Lower lobe of right lung (tissue), 2 donors: ENCODE results near the gene DHRSX. TPM values are rescaled to one million over a fixed set of nuclear protein-coding genes. Genes with fewer than 3 reads are reported as not detected.
"Not testable (repeated sequence)": the region's sequence is repeated elsewhere in the genome, so short reads cannot be mapped to it uniquely, and the experiment has no call there.

Experiments used
- ATAC-seq, 2 donors: fragments of 200-7000 bp; cut with Tn5 transposase; one replicate each; pipeline ENCODE4 v1.9.1; 2020 to 2022; ENCODE audit warnings: mild to moderate bottlenecking in 2 of 2, moderate library complexity in 2 of 2
- DNase-seq: peaks from one replicate; pipeline ENCODE4 v3.0.0-alpha.2; 2020
- H3K27ac ChIP-seq: fragments of 200-600 bp; one replicate; pipeline ENCODE4 v1.8.0; 2022
- H3K27me3 ChIP-seq: fragments of 200-600 bp; one replicate; pipeline ENCODE4 v1.8.0; 2022; ENCODE audit warnings: low read depth
- H3K36me3 ChIP-seq: fragments of 200-600 bp; one replicate; pipeline ENCODE4 v1.8.0; 2022; ENCODE audit warnings: mild to moderate bottlenecking
- H3K4me1 ChIP-seq: fragments of 200-600 bp; one replicate; pipeline ENCODE4 v1.8.0; 2022
- H3K4me3 ChIP-seq: fragments of 200-600 bp; one replicate; pipeline ENCODE4 v1.8.0; 2022; ENCODE audit warnings: mild to moderate bottlenecking
- H3K9me3 ChIP-seq: fragments of 200-600 bp; one replicate; pipeline ENCODE4 v1.8.0; 2022
- intact Hi-C: fragments of 100-400 bp; cut with DNase I; formaldehyde crosslinking; loops from one replicate; pipeline ENCODE4 v1.11.0; 2022
- total RNA-seq: library from RNA; stranded (reverse); fragmentation: NEBNext Ultra II Directional; extraction: Animal tissue kit (Norgen Biotek cat#: 25700); gene quantifications from one replicate; pipeline ENCODE4 v1.2.1, GENCODE V29; 2021
- TF ChIP-seq, protein P1 (sequence below): fragments of 200-600 bp; IDR thresholded peaks from one replicate; pipeline ENCODE4 v1.8.0; 2022; ENCODE audit warnings: antibody characterized with exemption, mild to moderate bottlenecking
- donor health status: DM: no; HTN: yes; CAD: no; lungs with severe emphysema.

DHRSX gene
- total RNA-seq, 1 donor from 2014 or later: 31.9 TPM

DNA sequence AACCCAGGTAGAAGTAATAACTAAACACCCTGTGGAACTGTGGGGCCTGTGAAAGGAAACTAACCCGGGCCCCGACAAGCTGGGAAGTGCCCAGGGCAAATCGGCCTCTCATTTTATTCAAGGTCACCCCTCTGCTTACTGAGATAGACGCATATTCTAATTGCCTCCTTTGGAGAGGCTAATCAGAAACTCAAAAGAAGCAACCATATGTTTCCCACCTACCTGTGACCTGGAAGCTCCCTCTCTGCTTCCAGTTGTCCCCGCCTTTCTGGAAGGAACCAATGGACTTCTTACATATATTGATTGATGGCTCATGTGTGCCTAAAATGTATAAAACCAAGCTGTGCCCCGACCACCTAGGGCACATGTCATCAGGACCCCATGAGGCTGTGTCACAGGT, 23.1 kb upstream of the DHRSX start:
- intact Hi-C loops: no loop called here
- H3K4me1 ChIP-seq: no peaks in the 10 kb centered on the region
- ATAC-seq (no peak), DNase-seq (no peak)
- no peak overlapping the region for H3K4me3 ChIP-seq
- H3K27ac ChIP-seq: no peak overlapping the region
- no peaks in the 10 kb centered on the region for H3K36me3 ChIP-seq
- no peaks in the 10 kb centered on the region for H3K27me3 ChIP-seq
- no peaks in the 10 kb centered on the region for H3K9me3 ChIP-seq
- TF ChIP-seq, protein P1, sequence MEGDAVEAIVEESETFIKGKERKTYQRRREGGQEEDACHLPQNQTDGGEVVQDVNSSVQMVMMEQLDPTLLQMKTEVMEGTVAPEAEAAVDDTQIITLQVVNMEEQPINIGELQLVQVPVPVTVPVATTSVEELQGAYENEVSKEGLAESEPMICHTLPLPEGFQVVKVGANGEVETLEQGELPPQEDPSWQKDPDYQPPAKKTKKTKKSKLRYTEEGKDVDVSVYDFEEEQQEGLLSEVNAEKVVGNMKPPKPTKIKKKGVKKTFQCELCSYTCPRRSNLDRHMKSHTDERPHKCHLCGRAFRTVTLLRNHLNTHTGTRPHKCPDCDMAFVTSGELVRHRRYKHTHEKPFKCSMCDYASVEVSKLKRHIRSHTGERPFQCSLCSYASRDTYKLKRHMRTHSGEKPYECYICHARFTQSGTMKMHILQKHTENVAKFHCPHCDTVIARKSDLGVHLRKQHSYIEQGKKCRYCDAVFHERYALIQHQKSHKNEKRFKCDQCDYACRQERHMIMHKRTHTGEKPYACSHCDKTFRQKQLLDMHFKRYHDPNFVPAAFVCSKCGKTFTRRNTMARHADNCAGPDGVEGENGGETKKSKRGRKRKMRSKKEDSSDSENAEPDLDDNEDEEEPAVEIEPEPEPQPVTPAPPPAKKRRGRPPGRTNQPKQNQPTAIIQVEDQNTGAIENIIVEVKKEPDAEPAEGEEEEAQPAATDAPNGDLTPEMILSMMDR: no peak

GRCh38 chrX:2521927-2522386, 21.2 kb upstream of the DHRSX start:
- ATAC-seq (no peak), DNase-seq (no peak)
- intact Hi-C loops: no loop called here
- no peak overlapping the region for H3K4me3 ChIP-seq
- H3K27ac ChIP-seq: no peak overlapping the region
- H3K4me1 ChIP-seq: no peaks in the 10 kb centered on the region
- TF ChIP-seq, protein P1: no peak
- no peaks in the 10 kb centered on the region for H3K27me3 ChIP-seq
- H3K9me3 ChIP-seq: no peaks in the 10 kb centered on the region
- H3K36me3 ChIP-seq: no peaks in the 10 kb centered on the region

- H3K4me1 ChIP-seq: no peaks in the 10 kb centered on the region
- TF ChIP-seq, protein P1: no peak
- DNase-seq (no peak), ATAC-seq (peak; percentile 23 to 50)
- H3K36me3 ChIP-seq: no peaks in the 10 kb centered on the region
- intact Hi-C loops: no loop called here
- H3K4me3 ChIP-seq: no peak overlapping the region
- H3K27me3 ChIP-seq: no peaks in the 10 kb centered on the region
- H3K9me3 ChIP-seq: no peaks in the 10 kb centered on the region
- no peak overlapping the region for H3K27ac ChIP-seq
Measured at GRCh38 chrX:2521092-2521926, 20.5 kb upstream of the DHRSX start.

DNA sequence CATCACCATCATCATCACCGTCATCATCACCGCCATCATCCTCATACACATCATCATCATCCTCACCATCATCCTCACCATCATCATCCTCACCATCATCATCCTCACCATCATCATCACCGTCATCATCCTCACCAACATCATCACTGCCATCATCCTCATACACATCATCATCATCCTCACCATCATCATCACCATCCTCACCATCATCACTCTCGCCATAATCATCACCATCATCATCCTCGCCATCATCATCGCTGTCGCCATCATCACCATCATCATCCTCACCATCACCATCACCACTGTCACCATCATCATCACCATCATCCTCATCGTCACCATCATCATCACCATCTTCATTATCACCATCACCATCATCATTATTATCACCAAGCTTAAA, 19.8 kb upstream of the DHRSX start:
- ATAC-seq (no peak), DNase-seq (no peak)
- Histone ChIP-seq H3K27me3 (no peaks in the 10 kb centered on the region), H3K9me3 (no peaks in the 10 kb centered on the region), H3K36me3 (no peaks in the 10 kb centered on the region), H3K27ac (no peak overlapping the region), H3K4me1 (no peaks in the 10 kb centered on the region), H3K4me3 (no peak overlapping the region)
- TF ChIP-seq, protein P1: no peak
- intact Hi-C loops: no loop called here

- H3K36me3 ChIP-seq, H3K27me3 ChIP-seq, intact Hi-C loops: not testable (repeated sequence)
Measured at GRCh38 chrX:2519638-2520037, 18.9 kb upstream of the DHRSX start.

DNA sequence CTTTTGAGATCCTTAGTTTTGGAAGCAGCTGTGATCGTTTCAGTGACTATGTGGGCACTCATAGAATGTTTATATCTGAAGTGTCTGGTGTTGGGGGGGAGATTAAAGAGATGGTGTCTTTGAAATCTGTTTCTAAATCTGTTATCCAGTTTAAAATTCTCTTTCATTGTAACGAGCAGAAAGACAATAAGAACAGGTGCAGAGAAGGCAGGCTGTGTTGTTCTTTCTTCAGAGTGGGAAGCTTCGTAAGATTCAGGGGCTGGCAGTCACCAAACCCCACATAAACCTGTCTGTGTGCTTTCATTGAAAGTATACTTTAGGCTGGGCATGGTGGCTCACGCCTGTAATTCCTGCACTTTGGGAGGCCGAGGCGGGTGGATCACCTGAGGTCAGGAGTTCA, 16.3 kb upstream of the DHRSX start:
- intact Hi-C loops: no loop called here

More at GRCh38 chrX:2519638-2520037, 18.9 kb upstream of the DHRSX start:
- H3K4me1 ChIP-seq, H3K4me3 ChIP-seq, H3K9me3 ChIP-seq, H3K27ac ChIP-seq, ATAC-seq, DNase-seq: not testable (repeated sequence)

More for the DNA sequence above, 16.3 kb upstream of the DHRSX start:
- no peak overlapping the region for H3K27ac ChIP-seq
- no peak overlapping the region for H3K4me3 ChIP-seq
- H3K36me3 ChIP-seq: no peaks in the 10 kb centered on the region
- DNase-seq (no peak), ATAC-seq (no peak)
- TF ChIP-seq, protein P1: no peak
- H3K27me3 ChIP-seq: no peaks in the 10 kb centered on the region
- no peaks in the 10 kb centered on the region for H3K4me1 ChIP-seq
- no peaks in the 10 kb centered on the region for H3K9me3 ChIP-seq
